ENCODE measurements around the gene CASP7. TPM values are rescaled to one million over a fixed set of nuclear protein-coding genes. Genes with fewer than 3 reads are reported as not detected.

The CASP7 gene
- total RNA-seq, 1 experiment from 2014 or later: 4.7 TPM

- POLR2A ChIA-PET: no interaction called here
- ATAC-seq: no peak
- H3K4me3 Mint-ChIP-seq: no peak overlapping the region
- CTCF ChIA-PET: no interaction called here
- DNase-seq (ENCODE audit: low spot score): no peak
- H3K27me3 Mint-ChIP-seq (ENCODE audit: low read depth): peaks cover 15% of the 10 kb centered on the region
- no peak for TF ChIP-seq NR1H2 (CRISPR knock-in tag; IDR thresholded peaks at IDR 0.05)
- TF ChIP-seq JAZF1 (CRISPR knock-in tag; IDR thresholded peaks at IDR 0.05): no peak
- no peak for TF ChIP-seq ARID4B (CRISPR knock-in tag; IDR thresholded peaks at IDR 0.05; ENCODE audit: borderline replicate concordance)
- TF ChIP-seq ZNF396 (CRISPR knock-in tag; IDR thresholded peaks at IDR 0.05; ENCODE audit: borderline replicate concordance): no peak
- TF ChIP-seq GABPB1 (CRISPR knock-in tag; IDR thresholded peaks at IDR 0.05): no peak
- TF ChIP-seq TCF7 (CRISPR knock-in tag; IDR thresholded peaks at IDR 0.05; ENCODE audit: low read depth): no peak
- no peak for TF ChIP-seq CBFB (CRISPR knock-in tag; IDR thresholded peaks at IDR 0.05; ENCODE audit: low read depth)
- TF ChIP-seq CREB1 (CRISPR knock-in tag; IDR thresholded peaks at IDR 0.05): no peak
- TF ChIP-seq FOXP4 (CRISPR knock-in tag; IDR thresholded peaks at IDR 0.05): no peak
- TF ChIP-seq GRHL2 (CRISPR knock-in tag; IDR thresholded peaks at IDR 0.05; ENCODE audit: insufficient replicate concordance, severe bottlenecking): no peak
- TF ChIP-seq SMAD4 (CRISPR knock-in tag; IDR thresholded peaks at IDR 0.05): no peak
- no peak for TF ChIP-seq TEAD1 (CRISPR knock-in tag; IDR thresholded peaks at IDR 0.05)
- no peak for TF ChIP-seq MYBL2 (CRISPR knock-in tag; IDR thresholded peaks at IDR 0.05)
- TF ChIP-seq RELA (CRISPR knock-in tag; IDR thresholded peaks at IDR 0.05; ENCODE audit: borderline replicate concordance): no peak
- no peak for TF ChIP-seq KAT7 (CRISPR knock-in tag; IDR thresholded peaks at IDR 0.05; ENCODE audit: borderline replicate concordance)
- TF ChIP-seq HMGA2 (CRISPR knock-in tag; IDR thresholded peaks at IDR 0.05): no peak
- TF ChIP-seq ZNF263 (CRISPR knock-in tag; IDR thresholded peaks at IDR 0.05; ENCODE audit: low read depth): no peak
- H3K27ac Mint-ChIP-seq: no peak overlapping the region
- peaks cover 14% of the 10 kb centered on the region for H3K4me1 Mint-ChIP-seq
- peaks cover 22% of the 10 kb centered on the region for H3K36me3 Mint-ChIP-seq
- H3K9me3 Mint-ChIP-seq: peaks cover 39% of the 10 kb centered on the region
Measured at GRCh38 chr10:113683300-113683699, 3.6 kb downstream of the CASP7 start.

GRCh38 chr10:113686028-113686427 lies 6.3 kb downstream of the CASP7 start:
- DNase-seq (ENCODE audit: low spot score): no peak
- H3K36me3 Mint-ChIP-seq: peaks cover 27% of the 10 kb centered on the region
- H3K27me3 Mint-ChIP-seq (ENCODE audit: low read depth): peaks cover 5% of the 10 kb centered on the region
- no peak for ATAC-seq
- no peak overlapping the region for H3K4me3 Mint-ChIP-seq
- peaks cover 13% of the 10 kb centered on the region for H3K4me1 Mint-ChIP-seq
- CTCF ChIA-PET: no interaction called here
- H3K9me3 Mint-ChIP-seq: peaks cover 42% of the 10 kb centered on the region
- POLR2A ChIA-PET: no interaction called here
- H3K27ac Mint-ChIP-seq: no peak overlapping the region
- TF ChIP-seq ZNF138 (CRISPR knock-in tag; conservative IDR thresholded peaks at IDR 0.05) (no peak), USF2 (CRISPR knock-in tag; IDR thresholded peaks at IDR 0.05) (no peak), KAT7 (CRISPR knock-in tag; IDR thresholded peaks at IDR 0.05; ENCODE audit: borderline replicate concordance) (no peak), NR2C2 (CRISPR knock-in tag; IDR thresholded peaks at IDR 0.05) (no peak), IRF2 (CRISPR knock-in tag; IDR thresholded peaks at IDR 0.05; ENCODE audit: borderline replicate concordance, low read depth) (no peak), E2F4 (CRISPR knock-in tag; IDR thresholded peaks at IDR 0.05; ENCODE audit: borderline replicate concordance, low read depth) (no peak), RORB (CRISPR knock-in tag; IDR thresholded peaks at IDR 0.05) (no peak), CREB1 (CRISPR knock-in tag; IDR thresholded peaks at IDR 0.05) (no peak), AR (CRISPR knock-in tag; IDR thresholded peaks at IDR 0.05) (no peak), FOXP1 (CRISPR knock-in tag; IDR thresholded peaks at IDR 0.05; ENCODE audit: borderline replicate concordance) (no peak), ZNF416 (CRISPR knock-in tag; IDR thresholded peaks at IDR 0.05) (no peak)
